Psoas muscle (tissue), 8 donors: Measurements from ENCODE around the gene PRKACG. TPM values are rescaled to one million over a fixed set of nuclear protein-coding genes. Genes with fewer than 3 reads are reported as not detected.

Experiments used
- ATAC-seq, 4 donors: fragments of 200-7000 bp; cut with Tn5 transposase; one replicate each; pipeline ENCODE4 v1.9.1; 2020; ENCODE audit warnings: moderate library complexity in 3 of 4, mild to moderate bottlenecking in 2 of 4
- DNase-seq, 2 donors: peaks; one replicate each; pipeline ENCODE4 v3.0.0-alpha.2; 2020
- H3K27ac ChIP-seq: fragments of 200-600 bp; one replicate; pipeline ENCODE4 v1.8.0; 2022
- H3K27me3 ChIP-seq, 3 donors: fragments of 200-600 bp in 1 of 3; one replicate each; pipeline versions ENCODE4 v1.6.1 to v1.8.0; 2013 to 2022; ENCODE audit warnings: low read length in 2 of 3, mild to moderate bottlenecking in 2 of 3, moderate library complexity in 1 of 3; ENCODE audit not compliant: insufficient read depth in 3 of 3
- H3K36me3 ChIP-seq, 2 donors: fragments of 200-600 bp in 1 of 2; one replicate each; pipeline versions ENCODE4 v1.6.1 to v1.8.0; 2013 to 2022; ENCODE audit warnings: low read depth in 1 of 2, mild to moderate bottlenecking in 1 of 2, moderate library complexity in 1 of 2; ENCODE audit not compliant: insufficient read depth in 1 of 2
- H3K4me1 ChIP-seq: fragments of 200-600 bp; one replicate; pipeline ENCODE4 v1.8.0; 2022
- H3K4me3 ChIP-seq: fragments of 200-600 bp; one replicate; pipeline ENCODE4 v1.8.0; 2022; ENCODE audit warnings: mild to moderate bottlenecking
- H3K9me3 ChIP-seq: fragments of 200-600 bp; one replicate; pipeline ENCODE4 v1.8.0; 2022
- CTCF ChIP-seq: fragments of 200-600 bp; IDR thresholded peaks from one replicate; pipeline ENCODE4 v1.8.0; 2022; ENCODE audit warnings: antibody characterized with exemption
- WGBS, 3 donors: extraction: QIAGEN DNeasy Blood & Tissue Kit; methylation state at CpG; one replicate each; pipeline versions ENCODE4 v1.1.6 to v1.1.7; 2013; 5-methylcytosine and 5-hydroxymethylcytosine counted together
- intact Hi-C, 2 donors: fragments of 100-400 bp; cut with DNase I; formaldehyde crosslinking; loops; one replicate each; pipeline versions ENCODE4 v1.11.0 to v1.14.2; 2022
- polyA plus RNA-seq, 3 donors: library from polyadenylated mRNA; stranded (reverse); fragments of 200-250 nt; gene quantifications; one replicate each; pipeline ENCODE4 v1.2.3, GENCODE V29; 2013
- total RNA-seq, 4 donors: library from RNA; stranded (reverse); fragmentation: NEBNext Ultra II Directional in 2 of 4; extraction: Animal tissue kit (Norgen Biotek cat#: 25700) in 2 of 4; gene quantifications; one replicate each; pipeline versions ENCODE4 v1.2.1 to v1.2.4, GENCODE V29; 2021 to 2023
- donor health status: healthy with polysubstance abuse.
- donor health status: DM: no; HTN: no; CAD: no; lungs with moderate emphysema.
- donor health status: Bipolar disorder and iron deficiency.
- donor health status: healthy.
- donor health status: DM: yes; HTN: yes; CAD: no.
- donor health status: DM: no; HTN: no; CAD: no.
- donor health status: DM: no; HTN: no; CAD: no.
- donor health status: DM: yes; HTN: yes; CAD: no.

Gene PRKACG
- total and polyA plus RNA-seq, 7 donors = not detected

- Histone ChIP-seq H3K36me3 (no peaks in the 10 kb centered on the region), H3K27me3 (no peaks in the 10 kb centered on the region), H3K27ac (no peak overlapping the region), H3K4me3 (no peak overlapping the region), H3K4me1 (no peaks in the 10 kb centered on the region), H3K9me3 (no peaks in the 10 kb centered on the region)
- TF ChIP-seq CTCF = no peak
- ATAC-seq (no peak), DNase-seq (no peak)
- WGBS, 3 donors = 61 to 68% (median 63%) methylated on average over 3 of the region's 3 CpGs
- intact Hi-C loops = loop anchor here in 1 of 2 donors (10.0 kb wide), 1 partner anchor 219 kb away; no protein-coding TSS in a partner anchor
Measured at GRCh38 chr9:68964102-68964541, 49.8 kb downstream of the PRKACG start.

- no peak for TF ChIP-seq CTCF
- WGBS, 3 donors = 45 to 58% (median 47%) methylated on average over 3 of the region's 3 CpGs
- intact Hi-C loops = loop anchor here in 1 of 2 donors (10.0 kb wide), 1 partner anchor 219 kb away; no protein-coding TSS in a partner anchor
Measured at GRCh38 chr9:68963416-68963815, 50.5 kb downstream of the PRKACG start.

More at GRCh38 chr9:68963416-68963815, 50.5 kb downstream of the PRKACG start:
- no peaks in the 10 kb centered on the region for H3K9me3 ChIP-seq
- DNase-seq (no peak), ATAC-seq (no peak)
- no peaks in the 10 kb centered on the region for H3K36me3 ChIP-seq
- no peak overlapping the region for H3K27ac ChIP-seq
- no peak overlapping the region for H3K4me3 ChIP-seq
- H3K27me3 ChIP-seq = no peaks in the 10 kb centered on the region
- H3K4me1 ChIP-seq = no peaks in the 10 kb centered on the region

Other genes with a start within 250 kb of the PRKACG start
- 10 to 100 TPM; 17.9 to 25.0 (median 18.7) TPM for gene FXN, start 21.6 kb upstream of the PRKACG start, total RNA-seq
- gene FXN, start 21.6 kb upstream of the PRKACG start, polyA plus RNA-seq = 10 to 100 TPM; 10.4 to 21.7 (median 19.0) TPM
- 10 to 100 TPM; 14.8 to 25.1 (median 19.0) TPM for gene TJP2, start 160.2 kb upstream of the PRKACG start, total RNA-seq
- gene TJP2, start 160.2 kb upstream of the PRKACG start, polyA plus RNA-seq = 10 to 100 TPM in 1 of 3 donors, 1 to 10 TPM in 2; 6.6 to 12.5 (median 7.9) TPM